ENCODE measurements around the gene JPH3. TPM values are rescaled to one million over a fixed set of nuclear protein-coding genes. Genes with fewer than 3 reads are reported as not detected.

The JPH3 gene
- total RNA-seq, 6 experiments from 2014 or later: 0.07 to 0.12 TPM; not detected in 4

GRCh38 chr16:87586201-87586782 is 16.0 kb upstream of the JPH3 start:
- H3K36me3 ChIP-seq: no peaks in the 10 kb centered on the region
- ATAC-seq: no peak
- no peaks in the 10 kb centered on the region for H3K27me3 ChIP-seq
- no peak for DNase-seq
- intact Hi-C loops (cut with DNase I): no loop called here
- H3K27ac ChIP-seq: no peak overlapping the region
- H3K4me3 ChIP-seq: no peak overlapping the region
- TF ChIP-seq POLR2A (IDR thresholded peaks at IDR 0.05) (no peak), CTCF (IDR thresholded peaks at IDR 0.05) (no peak)
- no peaks in the 10 kb centered on the region for H3K9me3 ChIP-seq
- WGBS (ENCODE audit: insufficient coverage, low coverage, low lambda C conversion rate, missing lambda C conversion rate): 57% methylated on average over 12 of the region's 22 CpGs
- no peaks in the 10 kb centered on the region for H3K4me1 ChIP-seq

- Histone ChIP-seq H3K9me3 (no peaks in the 10 kb centered on the region), H3K36me3 (no peaks in the 10 kb centered on the region), H3K4me3 (no peak overlapping the region), H3K27me3 (no peaks in the 10 kb centered on the region), H3K27ac (no peak overlapping the region), H3K4me1 (no peaks in the 10 kb centered on the region)
- WGBS (ENCODE audit: insufficient coverage, low coverage, low lambda C conversion rate, missing lambda C conversion rate): 80% methylated on average over 1 of the region's 9 CpGs
- intact Hi-C loops (cut with DNase I): no loop called here
- TF ChIP-seq POLR2A (IDR thresholded peaks at IDR 0.05): no peak
- no peak for TF ChIP-seq CTCF (IDR thresholded peaks at IDR 0.05)
- no peak for ATAC-seq
- no peak for DNase-seq
Measured at GRCh38 chr16:87587636-87588035, 14.7 kb upstream of the JPH3 start.

GRCh38 chr16:87592018-87592712 is 10.1 kb upstream of the JPH3 start:
- intact Hi-C loops (cut with DNase I): no loop called here
- WGBS (ENCODE audit: insufficient coverage, low coverage, low lambda C conversion rate, missing lambda C conversion rate): 53% methylated on average over 10 of the region's 21 CpGs
- Histone ChIP-seq H3K27me3 (no peaks in the 10 kb centered on the region), H3K36me3 (no peaks in the 10 kb centered on the region), H3K27ac (no peak overlapping the region), H3K4me3 (no peak overlapping the region), H3K9me3 (no peaks in the 10 kb centered on the region), H3K4me1 (no peaks in the 10 kb centered on the region)
- ATAC-seq: no peak
- no peak for DNase-seq
- TF ChIP-seq CTCF (IDR thresholded peaks at IDR 0.05): no peak
- TF ChIP-seq POLR2A (IDR thresholded peaks at IDR 0.05): no peak

- no peak for ATAC-seq
- DNase-seq: no peak
Measured at GRCh38 chr16:87593710-87594258, 8.5 kb upstream of the JPH3 start.

More at GRCh38 chr16:87593710-87594258, 8.5 kb upstream of the JPH3 start:
- Histone ChIP-seq H3K27ac (no peak overlapping the region), H3K9me3 (no peaks in the 10 kb centered on the region), H3K27me3 (no peaks in the 10 kb centered on the region), H3K36me3 (no peaks in the 10 kb centered on the region), H3K4me3 (no peak overlapping the region), H3K4me1 (no peaks in the 10 kb centered on the region)
- intact Hi-C loops (cut with DNase I): no loop called here
- WGBS (ENCODE audit: insufficient coverage, low coverage, low lambda C conversion rate, missing lambda C conversion rate): 81% methylated on average over 3 of the region's 10 CpGs
- TF ChIP-seq CTCF (IDR thresholded peaks at IDR 0.05) (no peak), POLR2A (IDR thresholded peaks at IDR 0.05) (no peak)
